ENCODE data around the gene OBSCN.
"Not testable (repeated sequence)": the region's sequence is repeated elsewhere in the genome, so short reads cannot be mapped to it uniquely, and the experiment has no call there.

OBSCN gene

DNA sequence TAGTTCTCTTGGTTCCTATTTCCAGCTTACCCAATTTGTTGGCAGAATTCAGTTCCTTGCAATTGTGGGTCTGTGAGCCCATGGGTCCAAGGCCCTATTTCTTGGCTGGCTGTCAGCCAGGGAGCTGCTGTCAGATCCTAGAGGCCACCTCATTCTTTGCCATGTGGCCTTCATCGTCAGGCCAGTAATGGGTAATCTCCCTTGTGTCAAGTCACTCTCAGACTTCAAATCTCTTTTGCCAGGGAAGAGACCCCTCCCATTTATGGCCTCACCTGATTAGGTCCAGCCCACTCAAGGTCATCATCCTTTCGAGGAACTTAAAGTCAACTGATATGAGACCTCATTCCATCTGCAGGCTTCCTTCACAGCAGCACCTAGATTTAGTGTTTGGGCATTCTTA, 17.9 kb downstream of the OBSCN start:
- Histone ChIP-seq H3K4me1 (ENCODE audit: insufficient read depth, low read length, poor library complexity, severe bottlenecking) (no peaks in the 10 kb centered on the region), H2AFZ (ENCODE audit: low read length) (no peak overlapping the region), H4K20me1 (ENCODE audit: insufficient read depth, low read length, poor library complexity, severe bottlenecking) (no peaks in the 10 kb centered on the region), H3K4me2 (ENCODE audit: low read depth, low read length, poor library complexity, severe bottlenecking) (no peak overlapping the region), H3K4me3 (ENCODE audit: low read length, poor library complexity, severe bottlenecking) (no peak overlapping the region), H3K79me2 (ENCODE audit: insufficient read depth, low read length) (no peaks in the 10 kb centered on the region), H3K36me3 (ENCODE audit: insufficient read depth, low read length) (no peaks in the 10 kb centered on the region), H3K9ac (ENCODE audit: low read depth, low read length, poor library complexity, severe bottlenecking) (no peak overlapping the region), H3F3A (ENCODE audit: low read depth) (no peaks in the 10 kb centered on the region), H3K27me3 (ENCODE audit: insufficient read depth, low read length, poor library complexity, severe bottlenecking) (no peaks in the 10 kb centered on the region), H3K9me2 (replicated peaks; ENCODE audit: low read depth, low read length) (no peaks in the 10 kb centered on the region), H3K9me3 (ENCODE audit: insufficient read depth, low read depth, low read length) (no peaks in the 10 kb centered on the region)
- TF ChIP-seq, protein P1, sequence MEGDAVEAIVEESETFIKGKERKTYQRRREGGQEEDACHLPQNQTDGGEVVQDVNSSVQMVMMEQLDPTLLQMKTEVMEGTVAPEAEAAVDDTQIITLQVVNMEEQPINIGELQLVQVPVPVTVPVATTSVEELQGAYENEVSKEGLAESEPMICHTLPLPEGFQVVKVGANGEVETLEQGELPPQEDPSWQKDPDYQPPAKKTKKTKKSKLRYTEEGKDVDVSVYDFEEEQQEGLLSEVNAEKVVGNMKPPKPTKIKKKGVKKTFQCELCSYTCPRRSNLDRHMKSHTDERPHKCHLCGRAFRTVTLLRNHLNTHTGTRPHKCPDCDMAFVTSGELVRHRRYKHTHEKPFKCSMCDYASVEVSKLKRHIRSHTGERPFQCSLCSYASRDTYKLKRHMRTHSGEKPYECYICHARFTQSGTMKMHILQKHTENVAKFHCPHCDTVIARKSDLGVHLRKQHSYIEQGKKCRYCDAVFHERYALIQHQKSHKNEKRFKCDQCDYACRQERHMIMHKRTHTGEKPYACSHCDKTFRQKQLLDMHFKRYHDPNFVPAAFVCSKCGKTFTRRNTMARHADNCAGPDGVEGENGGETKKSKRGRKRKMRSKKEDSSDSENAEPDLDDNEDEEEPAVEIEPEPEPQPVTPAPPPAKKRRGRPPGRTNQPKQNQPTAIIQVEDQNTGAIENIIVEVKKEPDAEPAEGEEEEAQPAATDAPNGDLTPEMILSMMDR (conservative IDR thresholded peaks at IDR 0.05; ENCODE audit: low read length) = no peak
- no peak for TF ChIP-seq EZH2phosphoT487 (IDR thresholded peaks at IDR 0.05; ENCODE audit: borderline replicate concordance)

- Histone ChIP-seq H3K9me3 (ENCODE audit: insufficient read depth, low read depth, low read length) (no peaks in the 10 kb centered on the region), H3K4me3 (ENCODE audit: low read length, poor library complexity, severe bottlenecking) (no peak overlapping the region), H4K20me1 (ENCODE audit: insufficient read depth, low read length, poor library complexity, severe bottlenecking) (no peaks in the 10 kb centered on the region), H3K9me2 (replicated peaks; ENCODE audit: low read depth, low read length) (no peaks in the 10 kb centered on the region), H3K4me1 (ENCODE audit: insufficient read depth, low read length, poor library complexity, severe bottlenecking) (no peaks in the 10 kb centered on the region), H2AFZ (ENCODE audit: low read length) (no peak overlapping the region), H3K36me3 (ENCODE audit: insufficient read depth, low read length) (no peaks in the 10 kb centered on the region), H3K27me3 (ENCODE audit: insufficient read depth, low read length, poor library complexity, severe bottlenecking) (no peaks in the 10 kb centered on the region), H3K79me2 (ENCODE audit: insufficient read depth, low read length) (no peaks in the 10 kb centered on the region), H3K4me2 (ENCODE audit: low read depth, low read length, poor library complexity, severe bottlenecking) (no peak overlapping the region), H3F3A (ENCODE audit: low read depth) (no peaks in the 10 kb centered on the region), H3K9ac (ENCODE audit: low read depth, low read length, poor library complexity, severe bottlenecking) (no peak overlapping the region)
- no peak for TF ChIP-seq EZH2phosphoT487 (IDR thresholded peaks at IDR 0.05; ENCODE audit: borderline replicate concordance)
- TF ChIP-seq, protein P1 (conservative IDR thresholded peaks at IDR 0.05; ENCODE audit: low read length) = no peak
Observed at GRCh38 chr1:228226141-228226874, 18.5 kb downstream of the OBSCN start.

- no peak overlapping the region for H2AFZ ChIP-seq (ENCODE audit: low read length)
- no peaks in the 10 kb centered on the region for H3K36me3 ChIP-seq (ENCODE audit: insufficient read depth, low read length)
- no peak overlapping the region for H3K4me2 ChIP-seq (ENCODE audit: low read depth, low read length, poor library complexity, severe bottlenecking)
Observed at GRCh38 chr1:228226956-228227791, 19.3 kb downstream of the OBSCN start.

DNA sequence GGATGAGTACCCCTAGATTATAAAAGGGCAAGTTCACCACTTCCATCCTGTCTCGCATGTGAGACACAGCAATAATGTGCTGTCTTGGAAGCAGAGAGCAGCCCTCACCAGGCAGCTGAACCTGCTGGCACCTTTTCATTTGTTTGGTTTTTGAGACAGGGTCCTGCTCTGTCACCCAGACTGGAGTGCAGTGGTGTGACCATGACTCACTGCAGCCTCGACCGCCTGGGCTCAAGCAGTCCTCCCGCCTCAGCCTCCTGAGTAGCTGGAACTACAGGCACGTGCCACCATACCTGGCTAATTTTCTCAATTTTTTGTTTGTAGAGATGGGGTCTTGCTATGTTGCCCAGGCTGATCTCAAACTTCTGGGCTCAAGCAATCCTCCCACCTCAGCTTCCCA, 20.3 kb downstream of the OBSCN start:
- not testable (repeated sequence) for H2AFZ ChIP-seq (ENCODE audit: low read length); H3K9me2 ChIP-seq (replicated peaks; ENCODE audit: low read depth, low read length); H3K9ac ChIP-seq (ENCODE audit: low read depth, low read length, poor library complexity, severe bottlenecking); H3F3A ChIP-seq (ENCODE audit: low read depth); H4K20me1 ChIP-seq (ENCODE audit: insufficient read depth, low read length, poor library complexity, severe bottlenecking); H3K36me3 ChIP-seq (ENCODE audit: insufficient read depth, low read length); H3K4me3 ChIP-seq (ENCODE audit: low read length, poor library complexity, severe bottlenecking); H3K9me3 ChIP-seq (ENCODE audit: insufficient read depth, low read depth, low read length); H3K4me1 ChIP-seq (ENCODE audit: insufficient read depth, low read length, poor library complexity, severe bottlenecking); H3K27me3 ChIP-seq (ENCODE audit: insufficient read depth, low read length, poor library complexity, severe bottlenecking); H3K4me2 ChIP-seq (ENCODE audit: low read depth, low read length, poor library complexity, severe bottlenecking); H3K79me2 ChIP-seq (ENCODE audit: insufficient read depth, low read length)

More at GRCh38 chr1:228226956-228227791, 19.3 kb downstream of the OBSCN start:
- Histone ChIP-seq H3K79me2 (ENCODE audit: insufficient read depth, low read length) (no peaks in the 10 kb centered on the region), H3K4me3 (ENCODE audit: low read length, poor library complexity, severe bottlenecking) (no peak overlapping the region), H4K20me1 (ENCODE audit: insufficient read depth, low read length, poor library complexity, severe bottlenecking) (no peaks in the 10 kb centered on the region), H3K9ac (ENCODE audit: low read depth, low read length, poor library complexity, severe bottlenecking) (no peak overlapping the region), H3K9me3 (ENCODE audit: insufficient read depth, low read depth, low read length) (no peaks in the 10 kb centered on the region), H3K4me1 (ENCODE audit: insufficient read depth, low read length, poor library complexity, severe bottlenecking) (no peaks in the 10 kb centered on the region), H3K27me3 (ENCODE audit: insufficient read depth, low read length, poor library complexity, severe bottlenecking) (no peaks in the 10 kb centered on the region), H3F3A (ENCODE audit: low read depth) (no peaks in the 10 kb centered on the region), H3K9me2 (replicated peaks; ENCODE audit: low read depth, low read length) (no peaks in the 10 kb centered on the region)
- no peak for TF ChIP-seq EZH2phosphoT487 (IDR thresholded peaks at IDR 0.05; ENCODE audit: borderline replicate concordance)
- TF ChIP-seq, protein P1 (conservative IDR thresholded peaks at IDR 0.05; ENCODE audit: low read length) = peak; percentile 46
